A549 (cell line): ENCODE results near the gene THBD. TPM values are rescaled to one million over a fixed set of nuclear protein-coding genes. Genes with fewer than 3 reads are reported as not detected.

ENCODE experiments used
- ATAC-seq, 2 experiments: fragments of 200-7000 bp in 1 of 2; fragments of >200 bp in 1 of 2; cut with Nextera tagmentation in 1 of 2; cut with Tn5 transposase in 1 of 2; 3 replicates each; pipeline versions ENCODE4 v1.8.0 to v1.9.1; 2018 to 2020; ENCODE audit warnings: mild to moderate bottlenecking in 1 of 2, moderate library complexity in 1 of 2
- CTCF ChIA-PET: fragments of 300-600 bp; sonication (Branson Sonifier 250); formaldehyde crosslinking; extraction: SDS; loops from one replicate; lab custom pipeline; 2021; ENCODE audit warnings: antibody characterized with exemption, inconsistent platforms; lab: Yijun Ruan, JAX
- POLR2A ChIA-PET: fragments of 350-600 bp; formaldehyde crosslinking; extraction: SDS; loops from one replicate; lab custom pipeline; 2021; ENCODE audit warnings: antibody characterized with exemption, inconsistent platforms; lab: Yijun Ruan, JAX
- DNase-seq, 2 experiments: peaks; one replicate each; pipeline versions ENCODE4 v3.0.0 to v3.0.0-alpha.2; 2011 to 2016; ENCODE audit warnings: low read depth in 1 of 2, low spot score in 1 of 2
- FAIRE-seq: peaks from 2 replicates; lab custom pipeline; 2011; peaks lifted over from hg19 to GRCh38; lab: Jason Lieb, UNC
- H3K27ac ChIP-seq, 2 experiments: fragments of >200 bp; sonication (Bioruptor Twin); formaldehyde crosslinking; 3 replicates each; pipeline ENCODE4 v1.5.1; 2016 to 2017
- H3K4me1 ChIP-seq: fragments of >200 bp; sonication (Bioruptor Twin); formaldehyde crosslinking; 3 replicates; pipeline ENCODE4 v1.6.1; 2016
- H3K4me2 ChIP-seq: fragments of >200 bp; sonication (Bioruptor Twin); formaldehyde crosslinking; 3 replicates; pipeline ENCODE4 v1.6.1; 2016
- H3K4me3 ChIP-seq: fragments of >200 bp; sonication (Bioruptor Twin); formaldehyde crosslinking; 3 replicates; pipeline ENCODE4 v1.5.1; 2016
- H3K9me3 ChIP-seq: fragments of >200 bp; sonication (Bioruptor Twin); formaldehyde crosslinking; 3 replicates; pipeline ENCODE4 v1.6.1; 2016
- EP300 ChIP-seq, 2 experiments: fragments of >200 bp; sonication (Bioruptor Twin); formaldehyde crosslinking; IDR thresholded peaks; 2 replicates in 1 of 2; 3 replicates in 1 of 2; pipeline ENCODE4 v1.6.1; 2016 to 2017
- FOSB ChIP-seq: fragments of 250-450 bp; sonication (Bioruptor Pico); IDR thresholded peaks from 2 replicates; pipeline ENCODE4 v1.5.0; 2020; ENCODE audit warnings: mild to moderate bottlenecking, moderate library complexity
- GATA3 ChIP-seq: IDR thresholded peaks from 2 replicates; pipeline ENCODE4 v1.6.1; 2012; ENCODE audit warnings: borderline replicate concordance
- HDAC2 ChIP-seq: fragments of 200-600 bp; sonication (generic); IDR thresholded peaks from 2 replicates; pipeline ENCODE4 v1.6.1; 2016
- HOXB13 ChIP-seq: fragments of 250-450 bp; sonication (Bioruptor Pico); IDR thresholded peaks from 2 replicates; pipeline ENCODE4 v1.5.0; 2020; ENCODE audit warnings: low read depth, mild to moderate bottlenecking, moderate library complexity
- JUN ChIP-seq, 2 experiments: fragments of >200 bp; sonication (Bioruptor Twin); formaldehyde crosslinking; IDR thresholded peaks; 2 replicates in 1 of 2; 3 replicates in 1 of 2; pipeline ENCODE4 v1.6.1; 2016 to 2017
- JUNB ChIP-seq: fragments of >200 bp; sonication (Bioruptor Twin); formaldehyde crosslinking; IDR thresholded peaks from 2 replicates; pipeline ENCODE4 v1.6.1; 2016
- KDM1A ChIP-seq: fragments of 200-600 bp; sonication (generic); IDR thresholded peaks from 2 replicates; pipeline ENCODE4 v1.6.1; 2016; ENCODE audit warnings: low read depth, mild to moderate bottlenecking
- KDM5A ChIP-seq: fragments of 200-600 bp; sonication (generic); IDR thresholded peaks from 2 replicates; pipeline ENCODE4 v1.6.1; 2016; ENCODE audit warnings: antibody characterized with exemption, mild to moderate bottlenecking
- MAFK ChIP-seq: fragments of 450-650 bp; IDR thresholded peaks from 2 replicates; pipeline ENCODE4 v1.6.1; 2014; ENCODE audit not compliant: partially characterized antibody
- NFE2L2 ChIP-seq: fragments of 150-350 bp; conservative IDR thresholded peaks from 2 replicates; pipeline ENCODE4 v1.6.1; 2014; ENCODE audit warnings: low read length
- NPAS2 ChIP-seq: fragments of 250-450 bp; sonication (Bioruptor Pico); IDR thresholded peaks from 2 replicates; pipeline ENCODE4 v1.8.0; 2022; ENCODE audit warnings: mild to moderate bottlenecking, moderate library complexity, borderline replicate concordance
- NR3C1 ChIP-seq: fragments of >200 bp; sonication (Bioruptor Twin); formaldehyde crosslinking; IDR thresholded peaks from 3 replicates; pipeline ENCODE4 v1.6.1; 2017
- PHF8 ChIP-seq: fragments of 200-600 bp; sonication (generic); IDR thresholded peaks from 2 replicates; pipeline ENCODE4 v1.6.1; 2016; ENCODE audit warnings: low read depth, mild to moderate bottlenecking, antibody characterized with exemption, moderate library complexity, borderline replicate concordance
- POLR2A ChIP-seq: IDR thresholded peaks from 2 replicates; pipeline ENCODE4 v1.6.1; 2012; ENCODE audit warnings: mild to moderate bottlenecking, low read length
- POLR2AphosphoS2 ChIP-seq: conservative IDR thresholded peaks from 2 replicates; pipeline ENCODE4 v1.6.1; 2012; ENCODE audit warnings: low read length, improper control_type of control experiment, inconsistent platforms
- RAD21 ChIP-seq, 2 experiments: fragments of >200 bp in 1 of 2; sonication (Bioruptor Twin) in 1 of 2; formaldehyde crosslinking in 1 of 2; IDR thresholded peaks in 1 of 2; conservative IDR thresholded peaks in 1 of 2; 2 replicates in 1 of 2; 3 replicates in 1 of 2; pipeline ENCODE4 v1.6.1; 2012 to 2018; ENCODE audit warnings: inconsistent platforms in 1 of 2
- RARB ChIP-seq: fragments of 250-450 bp; sonication (Bioruptor Pico); IDR thresholded peaks from 2 replicates; pipeline ENCODE4 v1.8.0; 2021; ENCODE audit warnings: mild to moderate bottlenecking, moderate library complexity
- RFX5 ChIP-seq: fragments of 450-650 bp; IDR thresholded peaks from 2 replicates; pipeline ENCODE4 v1.7.1; 2014; ENCODE audit warnings: antibody characterized with exemption, mild to moderate bottlenecking, moderate library complexity
- SREBF2 ChIP-seq: fragments of 450-650 bp; IDR thresholded peaks from 2 replicates; pipeline ENCODE4 v1.6.1; 2014; ENCODE audit warnings: mild to moderate bottlenecking, moderate library complexity
- ZC3H11A ChIP-seq: fragments of 450-650 bp; IDR thresholded peaks from 2 replicates; pipeline ENCODE4 v1.6.1; 2014; ENCODE audit warnings: antibody characterized with exemption, mild to moderate bottlenecking
- ZFP36 ChIP-seq: fragments of 450-650 bp; IDR thresholded peaks from 2 replicates; pipeline ENCODE4 v1.6.1; 2014; ENCODE audit warnings: borderline replicate concordance; ENCODE audit not compliant: partially characterized antibody
- WGBS: methylation state at CpG from one replicate; pipeline ENCODE4 v1.1.6; 2017; ENCODE audit errors: missing lambda C conversion rate; 5-methylcytosine and 5-hydroxymethylcytosine counted together
- polyA plus RNA-seq, 4 experiments: library from polyadenylated mRNA; depleted of rRNA in 3 of 4; stranded (reverse); fragments of >200 nt; fragmentation: RNase III in 1 of 4; extraction: RNeasy Plus Mini Kit Qiagen cat#74134 plus additional on column Dnase treatment in 1 of 4; gene quantifications; 2 replicates in 3 of 4; 3 replicates in 1 of 4; pipeline ENCODE4 v1.2.3, GENCODE V29; 2011 to 2017
- TF ChIP-seq, protein P1 (sequence below): fragments of >200 bp; sonication (Bioruptor Twin); formaldehyde crosslinking; IDR thresholded peaks from 3 replicates; pipeline ENCODE4 v1.5.1; 2016
- TF ChIP-seq, protein P2 (sequence below): fragments of >200 bp; sonication (Bioruptor Twin); formaldehyde crosslinking; IDR thresholded peaks from 3 replicates; pipeline ENCODE4 v1.6.1; 2016
- TF ChIP-seq, protein P3 (sequence below): IDR thresholded peaks from 2 replicates; pipeline ENCODE4 v1.6.1; 2012
- TF ChIP-seq, protein P4 (sequence below): fragments of >200 bp; sonication (Bioruptor Twin); formaldehyde crosslinking; IDR thresholded peaks from 2 replicates; pipeline ENCODE4 v1.6.1; 2016
- TF ChIP-seq, protein P5 (sequence below): fragments of 150-350 bp; IDR thresholded peaks from 2 replicates; pipeline ENCODE4 v1.6.1; 2014; ENCODE audit warnings: low read depth, mild to moderate bottlenecking, low read length
- TF ChIP-seq, protein P6 (sequence below): fragments of 450-650 bp; IDR thresholded peaks from 2 replicates; pipeline ENCODE4 v1.6.1; 2014; ENCODE audit warnings: antibody characterized with exemption
- TF ChIP-seq, protein P7 (sequence below): IDR thresholded peaks from 2 replicates; pipeline ENCODE4 v1.6.1; 2012; ENCODE audit warnings: low read depth, borderline replicate concordance

THBD gene
- polyA plus RNA-seq, 2 of the 4 experiments (the other 2 are of a cell fraction): 25.8 to 29.6 TPM

DNA sequence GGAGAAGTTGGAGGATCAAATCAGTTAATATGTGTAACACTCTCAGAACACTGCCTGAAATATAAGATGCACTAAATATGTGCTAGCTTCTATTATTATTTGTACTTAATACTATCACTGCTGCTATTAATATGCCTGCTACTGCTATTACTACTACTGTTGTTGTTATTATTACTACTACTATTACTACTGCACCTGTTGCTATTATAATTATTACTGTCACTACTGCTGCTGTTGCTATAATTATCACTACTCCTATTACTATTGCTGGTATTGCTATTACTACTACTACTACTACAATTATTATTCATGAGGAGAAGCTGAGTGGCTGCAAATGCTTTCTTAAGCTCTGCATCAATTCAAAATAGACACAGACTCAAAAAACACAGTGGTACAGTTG, 31.0 kb downstream of the THBD start:
- DNase-seq (no peak), FAIRE-seq (no peak), ATAC-seq (no peak)
- peaks cover 19% of the 10 kb centered on the region for H3K4me1 ChIP-seq
- CTCF ChIA-PET: interaction anchor here (1.0 to 3.2 kb wide), 10 partner anchors 9 to 327 kb away, joined by 3 to 12 read pairs (median 4); no protein-coding TSS in a partner anchor
- no peak overlapping the region; a peak in 2 of 6 replicates for H3K27ac ChIP-seq
- no peak overlapping the region for H3K4me2 ChIP-seq
- no peak for TF ChIP-seq KDM1A
- H3K9me3 ChIP-seq: no peaks in the 10 kb centered on the region
- POLR2A ChIA-PET: no interaction called here
- H3K4me3 ChIP-seq: no peak overlapping the region

DNA sequence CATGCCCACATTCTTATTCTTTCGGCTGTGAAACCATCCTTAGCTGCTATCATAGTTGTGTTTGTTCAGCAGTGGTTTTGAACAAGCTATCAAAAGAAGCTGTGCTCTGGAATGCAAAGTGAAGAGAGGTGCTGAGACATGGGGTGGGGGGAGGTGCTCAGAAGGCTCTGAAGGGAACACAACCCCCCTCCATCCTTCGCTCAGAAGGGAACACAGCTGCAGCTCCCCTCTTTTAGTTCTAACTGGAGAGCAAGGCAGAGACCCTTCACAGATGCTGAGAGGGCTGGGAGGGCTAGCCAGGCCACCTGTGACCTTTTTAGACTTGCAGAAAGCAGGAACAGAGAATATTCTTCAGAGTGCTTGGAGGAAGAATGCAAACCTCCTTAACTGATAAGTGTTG, 32.0 kb downstream of the THBD start:
- H3K9me3 ChIP-seq: no peaks in the 10 kb centered on the region
- DNase-seq: no peak
- H3K4me3 ChIP-seq: no peak overlapping the region
- 81% methylated on average over 2 of the region's 2 CpGs for WGBS
- no peak for FAIRE-seq
- CTCF ChIA-PET: interaction anchor here (0.8 to 3.2 kb wide), 8 partner anchors 8 to 431 kb away, joined by 3 to 12 read pairs (median 4); no protein-coding TSS in a partner anchor
- no peak overlapping the region for H3K4me2 ChIP-seq
- TF ChIP-seq HOXB13: no peak
- no peak for TF ChIP-seq PHF8
- no peak for TF ChIP-seq ZC3H11A
- no peak for TF ChIP-seq KDM5A
- no peak for TF ChIP-seq POLR2A
- no peak for TF ChIP-seq FOSB (CRISPR knock-in tag)
- no peak for TF ChIP-seq NR3C1
- no peak for TF ChIP-seq NPAS2 (CRISPR knock-in tag)
- TF ChIP-seq, protein P1, sequence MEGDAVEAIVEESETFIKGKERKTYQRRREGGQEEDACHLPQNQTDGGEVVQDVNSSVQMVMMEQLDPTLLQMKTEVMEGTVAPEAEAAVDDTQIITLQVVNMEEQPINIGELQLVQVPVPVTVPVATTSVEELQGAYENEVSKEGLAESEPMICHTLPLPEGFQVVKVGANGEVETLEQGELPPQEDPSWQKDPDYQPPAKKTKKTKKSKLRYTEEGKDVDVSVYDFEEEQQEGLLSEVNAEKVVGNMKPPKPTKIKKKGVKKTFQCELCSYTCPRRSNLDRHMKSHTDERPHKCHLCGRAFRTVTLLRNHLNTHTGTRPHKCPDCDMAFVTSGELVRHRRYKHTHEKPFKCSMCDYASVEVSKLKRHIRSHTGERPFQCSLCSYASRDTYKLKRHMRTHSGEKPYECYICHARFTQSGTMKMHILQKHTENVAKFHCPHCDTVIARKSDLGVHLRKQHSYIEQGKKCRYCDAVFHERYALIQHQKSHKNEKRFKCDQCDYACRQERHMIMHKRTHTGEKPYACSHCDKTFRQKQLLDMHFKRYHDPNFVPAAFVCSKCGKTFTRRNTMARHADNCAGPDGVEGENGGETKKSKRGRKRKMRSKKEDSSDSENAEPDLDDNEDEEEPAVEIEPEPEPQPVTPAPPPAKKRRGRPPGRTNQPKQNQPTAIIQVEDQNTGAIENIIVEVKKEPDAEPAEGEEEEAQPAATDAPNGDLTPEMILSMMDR: no peak
- TF ChIP-seq HDAC2: no peak
- TF ChIP-seq ZFP36: no peak
- no peak for TF ChIP-seq RFX5
- TF ChIP-seq, protein P2, sequence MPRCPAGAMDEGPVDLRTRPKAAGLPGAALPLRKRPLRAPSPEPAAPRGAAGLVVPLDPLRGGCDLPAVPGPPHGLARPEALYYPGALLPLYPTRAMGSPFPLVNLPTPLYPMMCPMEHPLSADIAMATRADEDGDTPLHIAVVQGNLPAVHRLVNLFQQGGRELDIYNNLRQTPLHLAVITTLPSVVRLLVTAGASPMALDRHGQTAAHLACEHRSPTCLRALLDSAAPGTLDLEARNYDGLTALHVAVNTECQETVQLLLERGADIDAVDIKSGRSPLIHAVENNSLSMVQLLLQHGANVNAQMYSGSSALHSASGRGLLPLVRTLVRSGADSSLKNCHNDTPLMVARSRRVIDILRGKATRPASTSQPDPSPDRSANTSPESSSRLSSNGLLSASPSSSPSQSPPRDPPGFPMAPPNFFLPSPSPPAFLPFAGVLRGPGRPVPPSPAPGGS: no peak
- ATAC-seq: no peak
- POLR2A ChIA-PET: no interaction called here
- H3K4me1 ChIP-seq: peaks cover 24% of the 10 kb centered on the region
- H3K27ac ChIP-seq: peak overlapping the region; percentile 15 to 65; a peak in 4 of 6 replicates

DNA sequence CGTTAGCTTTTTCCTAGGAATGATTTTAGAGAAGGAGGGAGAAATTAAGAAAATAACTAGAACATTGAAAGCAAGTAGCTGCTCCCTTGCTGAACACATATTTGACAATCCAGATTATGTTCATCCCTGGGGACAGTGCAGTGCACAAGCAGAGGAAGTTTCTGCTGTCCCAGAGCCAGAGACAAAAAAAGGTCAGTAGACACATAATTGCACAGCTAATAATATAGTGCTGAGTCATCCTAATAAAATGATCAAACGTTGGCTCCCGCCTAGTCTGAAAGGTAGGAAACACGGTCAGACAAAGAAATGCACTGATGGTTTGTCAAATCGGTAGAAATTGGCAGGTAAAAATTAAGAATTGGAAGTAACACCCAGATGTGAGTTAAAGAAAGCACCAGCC, 36.0 kb downstream of the THBD start:
- Histone ChIP-seq H3K27ac (peak overlapping the region; percentile 67 to 83), H3K9me3 (no peaks in the 10 kb centered on the region), H3K4me3 (no peak overlapping the region), H3K4me2 (peak overlapping the region; percentile 58), H3K4me1 (peaks cover 54% of the 10 kb centered on the region)
- ChIA-PET POLR2A (no interaction called here), CTCF (interaction anchor here (1.5 to 3.7 kb wide), 4 partner anchors 11 to 322 kb away, joined by 3 to 22 read pairs (median 3); no protein-coding TSS in a partner anchor)
- peak in 1 of 2 experiments; percentile 38; a peak in 2 of 6 replicates for ATAC-seq
- peak in 1 of 2 experiments; percentile 44 for DNase-seq
- peak; percentile 97 for FAIRE-seq
- WGBS: 18% methylated on average over 5 of the region's 5 CpGs
- TF ChIP-seq, protein P3, sequence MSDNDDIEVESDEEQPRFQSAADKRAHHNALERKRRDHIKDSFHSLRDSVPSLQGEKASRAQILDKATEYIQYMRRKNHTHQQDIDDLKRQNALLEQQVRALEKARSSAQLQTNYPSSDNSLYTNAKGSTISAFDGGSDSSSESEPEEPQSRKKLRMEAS: no peak
- no peak for TF ChIP-seq RARB (CRISPR knock-in tag)
- TF ChIP-seq MAFK: peak; percentile 99
- TF ChIP-seq, protein P4, sequence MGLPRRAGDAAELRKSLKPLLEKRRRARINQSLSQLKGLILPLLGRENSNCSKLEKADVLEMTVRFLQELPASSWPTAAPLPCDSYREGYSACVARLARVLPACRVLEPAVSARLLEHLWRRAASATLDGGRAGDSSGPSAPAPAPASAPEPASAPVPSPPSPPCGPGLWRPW: no peak
- TF ChIP-seq JUNB: peak; percentile 59
- TF ChIP-seq, protein P2: no peak
- peak; percentile 98 for TF ChIP-seq NFE2L2
- peak in 1 of 2 experiments; percentile 35; a peak in 1 of 5 replicates for TF ChIP-seq EP300 (IDR thresholded peaks at IDR 0.05)
- no peak for TF ChIP-seq FOSB (CRISPR knock-in tag)
- no peak for TF ChIP-seq SREBF2
- no peak for TF ChIP-seq POLR2AphosphoS2
- no peak for TF ChIP-seq GATA3
- TF ChIP-seq, protein P5, sequence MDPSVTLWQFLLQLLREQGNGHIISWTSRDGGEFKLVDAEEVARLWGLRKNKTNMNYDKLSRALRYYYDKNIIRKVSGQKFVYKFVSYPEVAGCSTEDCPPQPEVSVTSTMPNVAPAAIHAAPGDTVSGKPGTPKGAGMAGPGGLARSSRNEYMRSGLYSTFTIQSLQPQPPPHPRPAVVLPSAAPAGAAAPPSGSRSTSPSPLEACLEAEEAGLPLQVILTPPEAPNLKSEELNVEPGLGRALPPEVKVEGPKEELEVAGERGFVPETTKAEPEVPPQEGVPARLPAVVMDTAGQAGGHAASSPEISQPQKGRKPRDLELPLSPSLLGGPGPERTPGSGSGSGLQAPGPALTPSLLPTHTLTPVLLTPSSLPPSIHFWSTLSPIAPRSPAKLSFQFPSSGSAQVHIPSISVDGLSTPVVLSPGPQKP: no peak
- no peak for TF ChIP-seq POLR2A
- 0 out of 5 replicates have a peak, but pooled peaks of 1 of the 2 experiments have one; percentile 40 for TF ChIP-seq JUN (IDR thresholded peaks at IDR 0.05)
- TF ChIP-seq, protein P6, sequence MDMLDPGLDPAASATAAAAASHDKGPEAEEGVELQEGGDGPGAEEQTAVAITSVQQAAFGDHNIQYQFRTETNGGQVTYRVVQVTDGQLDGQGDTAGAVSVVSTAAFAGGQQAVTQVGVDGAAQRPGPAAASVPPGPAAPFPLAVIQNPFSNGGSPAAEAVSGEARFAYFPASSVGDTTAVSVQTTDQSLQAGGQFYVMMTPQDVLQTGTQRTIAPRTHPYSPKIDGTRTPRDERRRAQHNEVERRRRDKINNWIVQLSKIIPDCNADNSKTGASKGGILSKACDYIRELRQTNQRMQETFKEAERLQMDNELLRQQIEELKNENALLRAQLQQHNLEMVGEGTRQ: no peak
- peak in 1 of 2 experiments; percentile 23; a peak in 1 of 5 replicates for TF ChIP-seq RAD21 (conservative IDR thresholded peaks at IDR 0.05 in 1 of 2, IDR thresholded peaks at IDR 0.05 in 1 of 2)
- TF ChIP-seq, protein P7, sequence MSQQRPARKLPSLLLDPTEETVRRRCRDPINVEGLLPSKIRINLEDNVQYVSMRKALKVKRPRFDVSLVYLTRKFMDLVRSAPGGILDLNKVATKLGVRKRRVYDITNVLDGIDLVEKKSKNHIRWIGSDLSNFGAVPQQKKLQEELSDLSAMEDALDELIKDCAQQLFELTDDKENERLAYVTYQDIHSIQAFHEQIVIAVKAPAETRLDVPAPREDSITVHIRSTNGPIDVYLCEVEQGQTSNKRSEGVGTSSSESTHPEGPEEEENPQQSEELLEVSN: no peak
